A549 (cell line): ENCODE results near the gene PTPRN2. TPM values are rescaled to one million over a fixed set of nuclear protein-coding genes. Genes with fewer than 3 reads are reported as not detected.

ENCODE experiments used
- ATAC-seq, 2 experiments: fragments of 200-7000 bp in 1 of 2; fragments of >200 bp in 1 of 2; cut with Nextera tagmentation in 1 of 2; cut with Tn5 transposase in 1 of 2; 3 replicates each; pipeline versions ENCODE4 v1.8.0 to v1.9.1; 2018 to 2020; ENCODE audit warnings: mild to moderate bottlenecking in 1 of 2, moderate library complexity in 1 of 2
- CTCF ChIA-PET: fragments of 300-600 bp; sonication (Branson Sonifier 250); formaldehyde crosslinking; extraction: SDS; loops from one replicate; lab custom pipeline; 2021; ENCODE audit warnings: antibody characterized with exemption, inconsistent platforms; lab: Yijun Ruan, JAX
- POLR2A ChIA-PET: fragments of 350-600 bp; formaldehyde crosslinking; extraction: SDS; loops from one replicate; lab custom pipeline; 2021; ENCODE audit warnings: antibody characterized with exemption, inconsistent platforms; lab: Yijun Ruan, JAX
- DNase-seq, 2 experiments: peaks; one replicate each; pipeline versions ENCODE4 v3.0.0 to v3.0.0-alpha.2; 2011 to 2016; ENCODE audit warnings: low read depth in 1 of 2, low spot score in 1 of 2
- FAIRE-seq: peaks from 2 replicates; lab custom pipeline; 2011; peaks lifted over from hg19 to GRCh38; lab: Jason Lieb, UNC
- H3K27ac ChIP-seq, 2 experiments: fragments of >200 bp; sonication (Bioruptor Twin); formaldehyde crosslinking; 3 replicates each; pipeline ENCODE4 v1.5.1; 2016 to 2017
- H3K4me1 ChIP-seq: fragments of >200 bp; sonication (Bioruptor Twin); formaldehyde crosslinking; 3 replicates; pipeline ENCODE4 v1.6.1; 2016
- H3K4me2 ChIP-seq: fragments of >200 bp; sonication (Bioruptor Twin); formaldehyde crosslinking; 3 replicates; pipeline ENCODE4 v1.6.1; 2016
- H3K4me3 ChIP-seq: fragments of >200 bp; sonication (Bioruptor Twin); formaldehyde crosslinking; 3 replicates; pipeline ENCODE4 v1.5.1; 2016
- H3K9me3 ChIP-seq: fragments of >200 bp; sonication (Bioruptor Twin); formaldehyde crosslinking; 3 replicates; pipeline ENCODE4 v1.6.1; 2016
- CEBPB ChIP-seq, 2 experiments: fragments of >200 bp in 1 of 2; sonication (Bioruptor Twin) in 1 of 2; formaldehyde crosslinking in 1 of 2; IDR thresholded peaks; 2 replicates each; pipeline ENCODE4 v1.6.1; 2012 to 2016
- ELK1 ChIP-seq: fragments of 150-350 bp; IDR thresholded peaks from 2 replicates; pipeline ENCODE4 v1.6.1; 2014; ENCODE audit warnings: low read depth, mild to moderate bottlenecking, low read length
- HDAC2 ChIP-seq: fragments of 200-600 bp; sonication (generic); IDR thresholded peaks from 2 replicates; pipeline ENCODE4 v1.6.1; 2016
- HEYL ChIP-seq: fragments of 250-450 bp; sonication (Bioruptor Pico); IDR thresholded peaks from 2 replicates; pipeline ENCODE4 v1.8.0; 2021; ENCODE audit warnings: mild to moderate bottlenecking, moderate library complexity
- HOXA7 ChIP-seq: fragments of 250-450 bp; sonication (Bioruptor Pico); IDR thresholded peaks from 2 replicates; pipeline ENCODE4 v1.5.0; 2020; ENCODE audit warnings: mild to moderate bottlenecking, moderate library complexity
- JUN ChIP-seq, 2 experiments: fragments of >200 bp; sonication (Bioruptor Twin); formaldehyde crosslinking; IDR thresholded peaks; 2 replicates in 1 of 2; 3 replicates in 1 of 2; pipeline ENCODE4 v1.6.1; 2016 to 2017
- KDM1A ChIP-seq: fragments of 200-600 bp; sonication (generic); IDR thresholded peaks from 2 replicates; pipeline ENCODE4 v1.6.1; 2016; ENCODE audit warnings: low read depth, mild to moderate bottlenecking
- MAFK ChIP-seq: fragments of 450-650 bp; IDR thresholded peaks from 2 replicates; pipeline ENCODE4 v1.6.1; 2014; ENCODE audit not compliant: partially characterized antibody
- MAZ ChIP-seq: fragments of 150-350 bp; IDR thresholded peaks from 2 replicates; pipeline ENCODE4 v1.6.1; 2014; ENCODE audit warnings: antibody characterized with exemption, low read depth, low read length, borderline replicate concordance
- NR3C1 ChIP-seq: fragments of >200 bp; sonication (Bioruptor Twin); formaldehyde crosslinking; IDR thresholded peaks from 3 replicates; pipeline ENCODE4 v1.6.1; 2017
- PHF8 ChIP-seq: fragments of 200-600 bp; sonication (generic); IDR thresholded peaks from 2 replicates; pipeline ENCODE4 v1.6.1; 2016; ENCODE audit warnings: low read depth, mild to moderate bottlenecking, antibody characterized with exemption, moderate library complexity, borderline replicate concordance
- POLR2A ChIP-seq: IDR thresholded peaks from 2 replicates; pipeline ENCODE4 v1.6.1; 2012; ENCODE audit warnings: mild to moderate bottlenecking, low read length
- POLR2AphosphoS2 ChIP-seq: conservative IDR thresholded peaks from 2 replicates; pipeline ENCODE4 v1.6.1; 2012; ENCODE audit warnings: low read length, improper control_type of control experiment, inconsistent platforms
- RAD21 ChIP-seq, 2 experiments: fragments of >200 bp in 1 of 2; sonication (Bioruptor Twin) in 1 of 2; formaldehyde crosslinking in 1 of 2; IDR thresholded peaks in 1 of 2; conservative IDR thresholded peaks in 1 of 2; 2 replicates in 1 of 2; 3 replicates in 1 of 2; pipeline ENCODE4 v1.6.1; 2012 to 2018; ENCODE audit warnings: inconsistent platforms in 1 of 2
- RARB ChIP-seq: fragments of 250-450 bp; sonication (Bioruptor Pico); IDR thresholded peaks from 2 replicates; pipeline ENCODE4 v1.8.0; 2021; ENCODE audit warnings: mild to moderate bottlenecking, moderate library complexity
- RCOR1 ChIP-seq: fragments of 150-350 bp; IDR thresholded peaks from 2 replicates; pipeline ENCODE4 v1.6.1; 2014; ENCODE audit warnings: antibody characterized with exemption, low read length, low read depth
- REST ChIP-seq: fragments of 200-600 bp; sonication (generic); IDR thresholded peaks from 2 replicates; pipeline ENCODE4 v1.6.1; 2016; ENCODE audit warnings: antibody characterized with exemption, mild to moderate bottlenecking, moderate library complexity
- RNF2 ChIP-seq: fragments of 200-600 bp; sonication (generic); IDR thresholded peaks from 2 replicates; pipeline ENCODE4 v1.6.1; 2016; ENCODE audit warnings: low read depth, mild to moderate bottlenecking, antibody characterized with exemption, moderate library complexity, borderline replicate concordance
- SMC3 ChIP-seq: fragments of >200 bp; sonication (Bioruptor Twin); formaldehyde crosslinking; IDR thresholded peaks from 3 replicates; pipeline ENCODE4 v1.6.1; 2018; ENCODE audit warnings: inconsistent platforms
- SREBF2 ChIP-seq: fragments of 450-650 bp; IDR thresholded peaks from 2 replicates; pipeline ENCODE4 v1.6.1; 2014; ENCODE audit warnings: mild to moderate bottlenecking, moderate library complexity
- TFCP2L1 ChIP-seq: fragments of 250-450 bp; sonication (Bioruptor Pico); IDR thresholded peaks from 2 replicates; pipeline ENCODE4 v1.5.0; 2021; ENCODE audit warnings: mild to moderate bottlenecking
- ZNF302 ChIP-seq: fragments of 250-450 bp; sonication (Bioruptor Pico); IDR thresholded peaks from 2 replicates; pipeline ENCODE4 v1.9.0; 2021; ENCODE audit warnings: inconsistent platforms, mild to moderate bottlenecking, moderate library complexity
- ZSCAN20 ChIP-seq: fragments of 250-450 bp; sonication (Bioruptor Pico); IDR thresholded peaks from 2 replicates; pipeline ENCODE4 v1.8.0; 2022; ENCODE audit warnings: mild to moderate bottlenecking, moderate library complexity
- WGBS: methylation state at CpG from one replicate; pipeline ENCODE4 v1.1.6; 2017; ENCODE audit errors: missing lambda C conversion rate; 5-methylcytosine and 5-hydroxymethylcytosine counted together
- polyA plus RNA-seq, 4 experiments: library from polyadenylated mRNA; depleted of rRNA in 3 of 4; stranded (reverse); fragments of >200 nt; fragmentation: RNase III in 1 of 4; extraction: RNeasy Plus Mini Kit Qiagen cat#74134 plus additional on column Dnase treatment in 1 of 4; gene quantifications; 2 replicates in 3 of 4; 3 replicates in 1 of 4; pipeline ENCODE4 v1.2.3, GENCODE V29; 2011 to 2017

The PTPRN2 gene
- polyA plus RNA-seq, 2 of the 4 experiments (the other 2 are of a cell fraction) = 0.41 to 1.2 TPM

DNA sequence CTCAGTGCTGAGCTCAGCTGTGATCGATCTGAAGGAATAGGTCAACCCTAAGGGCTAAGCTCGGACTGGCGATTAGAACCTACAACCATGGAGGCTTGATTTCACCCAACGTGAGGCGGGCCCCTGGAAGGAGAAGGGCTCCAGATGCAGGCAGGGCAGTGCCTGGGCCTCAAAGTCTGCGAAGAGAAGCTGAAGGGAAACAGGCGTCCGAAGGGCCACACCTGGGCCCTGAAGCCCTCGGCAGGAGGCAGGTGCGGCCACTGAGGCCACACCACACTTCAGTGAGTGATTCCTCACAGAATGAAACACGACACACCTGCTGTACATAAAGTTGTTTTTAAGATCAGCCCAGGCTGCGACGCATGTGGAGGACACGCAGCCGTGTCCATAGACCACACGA, 198.7 kb downstream of the PTPRN2 start:
- Histone ChIP-seq H3K4me2 (no peak overlapping the region), H3K4me1 (no peaks in the 10 kb centered on the region), H3K9me3 (no peaks in the 10 kb centered on the region), H3K4me3 (no peak overlapping the region), H3K27ac (no peak overlapping the region)
- DNase-seq (no peak), FAIRE-seq (no peak), ATAC-seq (no peak)
- 77% methylated on average over 16 of the region's 16 CpGs for WGBS
- TF ChIP-seq ELK1 (no peak), RCOR1 (no peak), PHF8 (no peak), TFCP2L1 (CRISPR knock-in tag) (no peak), ZSCAN20 (CRISPR knock-in tag) (no peak), KDM1A (no peak), SMC3 (no peak), HEYL (CRISPR knock-in tag) (no peak), NR3C1 (no peak), MAZ (no peak), RNF2 (no peak), RARB (CRISPR knock-in tag) (no peak), POLR2AphosphoS2 (no peak)
- CTCF ChIA-PET = no interaction called here
- POLR2A ChIA-PET = no interaction called here

- ChIA-PET CTCF (interaction anchor here (1.2 kb wide), 1 partner anchor 956 kb away, joined by 3 read pairs; no protein-coding TSS in a partner anchor), POLR2A (no interaction called here)
- ATAC-seq (no peak), FAIRE-seq (no peak)
- WGBS = 46% methylated on average over 11 of the region's 15 CpGs
- H3K4me2 ChIP-seq = no peak overlapping the region
- H3K4me1 ChIP-seq = no peaks in the 10 kb centered on the region
- no peak overlapping the region for H3K27ac ChIP-seq
- H3K9me3 ChIP-seq = no peaks in the 10 kb centered on the region
- H3K4me3 ChIP-seq = no peak overlapping the region
- TF ChIP-seq RAD21 (conservative IDR thresholded peaks at IDR 0.05 in 1 of 2, IDR thresholded peaks at IDR 0.05 in 1 of 2) (no peak), REST (no peak), KDM1A (no peak), SREBF2 (no peak), POLR2A (no peak), JUN (IDR thresholded peaks at IDR 0.05) (no peak), ZNF302 (CRISPR knock-in tag) (no peak), TFCP2L1 (CRISPR knock-in tag) (no peak), MAFK (no peak), CEBPB (IDR thresholded peaks at IDR 0.05) (no peak), HDAC2 (no peak)
- TF ChIP-seq, all 56 proteins: peak for 0
- no peak for DNase-seq
These were observed 199.6 kb downstream of the PTPRN2 start for GRCh38 chr7:158388072-158388471.

DNA sequence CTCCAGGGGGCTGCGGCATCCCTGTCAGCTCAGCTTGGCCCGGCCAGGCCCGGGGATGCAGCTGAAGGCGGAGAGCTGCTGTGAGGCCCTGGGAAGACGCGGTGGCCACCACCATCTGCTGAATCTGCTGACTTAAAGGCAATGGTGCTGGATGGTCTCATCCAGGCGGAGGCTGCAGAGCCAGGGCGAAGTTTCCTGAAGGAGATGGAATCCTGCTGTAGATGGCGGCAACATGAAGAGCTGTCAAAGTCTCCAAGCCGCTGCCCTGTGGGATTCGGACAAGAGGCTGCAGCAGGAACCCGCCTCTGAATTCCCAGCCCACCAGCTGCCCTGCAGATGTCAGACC, 200.1 kb downstream of the PTPRN2 start:
- Histone ChIP-seq H3K4me1 (no peaks in the 10 kb centered on the region), H3K9me3 (no peaks in the 10 kb centered on the region), H3K4me3 (no peak overlapping the region), H3K4me2 (no peak overlapping the region), H3K27ac (no peak overlapping the region)
- POLR2A ChIA-PET = no interaction called here
- FAIRE-seq = no peak
- CTCF ChIA-PET = interaction anchor here (1.2 kb wide), 1 partner anchor 955 kb away, joined by 3 read pairs; no protein-coding TSS in a partner anchor
- TF ChIP-seq HOXA7 = no peak
- TF ChIP-seq, all 56 proteins: peak for 0
- no peak for DNase-seq
- ATAC-seq = no peak; a peak in 1 of 6 replicates
- 61% methylated on average over 10 of the region's 12 CpGs for WGBS
